Neural crest cell (in vitro differentiated cells): ENCODE data around the gene HSPA12A. TPM values are rescaled to one million over a fixed set of nuclear protein-coding genes. Genes with fewer than 3 reads are reported as not detected.

ENCODE experiments used
- DNase-seq: peaks from one replicate; pipeline ENCODE4 v3.0.0; 2021; ENCODE audit warnings: low read depth, mixed read lengths, low spot score
- H3K27ac Mint-ChIP-seq: one replicate; pipeline ENCODE4 v1.8.0; 2021; ENCODE audit warnings: mild to moderate bottlenecking, mixed read lengths; ENCODE audit not compliant: unreplicated experiment
- H3K27me3 Mint-ChIP-seq: 2 replicates; pipeline ENCODE4 v1.8.0; 2021; ENCODE audit warnings: low read depth, mild to moderate bottlenecking, mixed read lengths
- H3K36me3 Mint-ChIP-seq: 2 replicates; pipeline ENCODE4 v1.8.0; 2021; ENCODE audit warnings: low read depth, mild to moderate bottlenecking, mixed read lengths
- H3K4me1 Mint-ChIP-seq: 2 replicates; pipeline ENCODE4 v1.8.0; 2021; ENCODE audit warnings: mixed read lengths
- H3K4me3 Mint-ChIP-seq: one replicate; pipeline ENCODE4 v1.8.0; 2021; ENCODE audit warnings: mild to moderate bottlenecking, mixed read lengths
- H3K9me3 Mint-ChIP-seq: 2 replicates; pipeline ENCODE4 v1.8.0; 2021; ENCODE audit warnings: mixed read lengths
- total RNA-seq: library from RNA; stranded (reverse); gene quantifications from 2 replicates; pipeline ENCODE4 v1.2.1, GENCODE V29; 2021
- TF ChIP-seq, protein P1 (sequence below): fragments of 200-600 bp; sonication (generic); conservative IDR thresholded peaks from 2 replicates; pipeline ENCODE4 v1.5.0; 2021; ENCODE audit warnings: antibody characterized with exemption, mild to moderate bottlenecking

The HSPA12A gene
- total RNA-seq, 1 donor from 2014 or later = 7.4 TPM

DNA sequence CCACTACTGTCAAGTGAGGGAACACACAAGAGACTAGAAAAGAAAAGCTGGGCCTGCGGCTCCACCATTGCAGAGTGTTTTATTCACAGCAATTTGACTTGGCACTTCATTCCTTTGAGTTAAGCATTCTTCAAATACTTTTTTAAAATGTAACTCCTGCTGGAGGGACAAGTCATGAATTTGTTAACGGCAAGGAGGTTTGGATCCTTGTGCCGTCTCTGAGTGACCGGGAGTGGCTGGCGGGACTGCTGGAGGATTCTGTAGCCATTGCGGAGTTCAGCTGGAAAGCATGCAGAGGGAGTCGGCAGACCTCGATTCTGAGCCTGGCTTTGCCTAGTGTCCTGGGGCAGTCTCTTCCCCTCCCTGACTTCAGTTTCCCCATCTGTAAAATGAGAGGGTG lies 9.8 kb downstream of the HSPA12A start:
- H3K4me3 Mint-ChIP-seq = no peak overlapping the region
- H3K27me3 Mint-ChIP-seq = peaks cover 12% of the 10 kb centered on the region
- H3K4me1 Mint-ChIP-seq = no peaks in the 10 kb centered on the region
- H3K27ac Mint-ChIP-seq = no peak overlapping the region
- DNase-seq = no peak
- no peaks in the 10 kb centered on the region for H3K9me3 Mint-ChIP-seq
- TF ChIP-seq, protein P1, sequence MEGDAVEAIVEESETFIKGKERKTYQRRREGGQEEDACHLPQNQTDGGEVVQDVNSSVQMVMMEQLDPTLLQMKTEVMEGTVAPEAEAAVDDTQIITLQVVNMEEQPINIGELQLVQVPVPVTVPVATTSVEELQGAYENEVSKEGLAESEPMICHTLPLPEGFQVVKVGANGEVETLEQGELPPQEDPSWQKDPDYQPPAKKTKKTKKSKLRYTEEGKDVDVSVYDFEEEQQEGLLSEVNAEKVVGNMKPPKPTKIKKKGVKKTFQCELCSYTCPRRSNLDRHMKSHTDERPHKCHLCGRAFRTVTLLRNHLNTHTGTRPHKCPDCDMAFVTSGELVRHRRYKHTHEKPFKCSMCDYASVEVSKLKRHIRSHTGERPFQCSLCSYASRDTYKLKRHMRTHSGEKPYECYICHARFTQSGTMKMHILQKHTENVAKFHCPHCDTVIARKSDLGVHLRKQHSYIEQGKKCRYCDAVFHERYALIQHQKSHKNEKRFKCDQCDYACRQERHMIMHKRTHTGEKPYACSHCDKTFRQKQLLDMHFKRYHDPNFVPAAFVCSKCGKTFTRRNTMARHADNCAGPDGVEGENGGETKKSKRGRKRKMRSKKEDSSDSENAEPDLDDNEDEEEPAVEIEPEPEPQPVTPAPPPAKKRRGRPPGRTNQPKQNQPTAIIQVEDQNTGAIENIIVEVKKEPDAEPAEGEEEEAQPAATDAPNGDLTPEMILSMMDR = no peak
- H3K36me3 Mint-ChIP-seq = no peaks in the 10 kb centered on the region

GRCh38 chr10:116730464-116731260 lies 11.7 kb downstream of the HSPA12A start:
- Mint-ChIP-seq H3K36me3 (no peaks in the 10 kb centered on the region), H3K27ac (no peak overlapping the region), H3K4me1 (no peaks in the 10 kb centered on the region), H3K9me3 (no peaks in the 10 kb centered on the region), H3K4me3 (no peak overlapping the region), H3K27me3 (peaks cover 2% of the 10 kb centered on the region)
- TF ChIP-seq, protein P1 = no peak
- no peak for DNase-seq

- no peaks in the 10 kb centered on the region for H3K36me3 Mint-ChIP-seq
- H3K27ac Mint-ChIP-seq = no peak overlapping the region
- no peaks in the 10 kb centered on the region for H3K9me3 Mint-ChIP-seq
- no peak for DNase-seq
- no peaks in the 10 kb centered on the region for H3K27me3 Mint-ChIP-seq
- no peaks in the 10 kb centered on the region for H3K4me1 Mint-ChIP-seq
- TF ChIP-seq, protein P1 = no peak
- H3K4me3 Mint-ChIP-seq = no peak overlapping the region
Observed at GRCh38 chr10:116729243-116729642, 13.1 kb downstream of the HSPA12A start.

- no peak overlapping the region for H3K4me3 Mint-ChIP-seq
- H3K27ac Mint-ChIP-seq = no peak overlapping the region
- H3K4me1 Mint-ChIP-seq = no peaks in the 10 kb centered on the region
- DNase-seq = no peak
- no peaks in the 10 kb centered on the region for H3K36me3 Mint-ChIP-seq
- no peaks in the 10 kb centered on the region for H3K27me3 Mint-ChIP-seq
- TF ChIP-seq, protein P1 = no peak
- H3K9me3 Mint-ChIP-seq = no peaks in the 10 kb centered on the region
Observed at GRCh38 chr10:116728526-116729096, 13.8 kb downstream of the HSPA12A start.

DNA sequence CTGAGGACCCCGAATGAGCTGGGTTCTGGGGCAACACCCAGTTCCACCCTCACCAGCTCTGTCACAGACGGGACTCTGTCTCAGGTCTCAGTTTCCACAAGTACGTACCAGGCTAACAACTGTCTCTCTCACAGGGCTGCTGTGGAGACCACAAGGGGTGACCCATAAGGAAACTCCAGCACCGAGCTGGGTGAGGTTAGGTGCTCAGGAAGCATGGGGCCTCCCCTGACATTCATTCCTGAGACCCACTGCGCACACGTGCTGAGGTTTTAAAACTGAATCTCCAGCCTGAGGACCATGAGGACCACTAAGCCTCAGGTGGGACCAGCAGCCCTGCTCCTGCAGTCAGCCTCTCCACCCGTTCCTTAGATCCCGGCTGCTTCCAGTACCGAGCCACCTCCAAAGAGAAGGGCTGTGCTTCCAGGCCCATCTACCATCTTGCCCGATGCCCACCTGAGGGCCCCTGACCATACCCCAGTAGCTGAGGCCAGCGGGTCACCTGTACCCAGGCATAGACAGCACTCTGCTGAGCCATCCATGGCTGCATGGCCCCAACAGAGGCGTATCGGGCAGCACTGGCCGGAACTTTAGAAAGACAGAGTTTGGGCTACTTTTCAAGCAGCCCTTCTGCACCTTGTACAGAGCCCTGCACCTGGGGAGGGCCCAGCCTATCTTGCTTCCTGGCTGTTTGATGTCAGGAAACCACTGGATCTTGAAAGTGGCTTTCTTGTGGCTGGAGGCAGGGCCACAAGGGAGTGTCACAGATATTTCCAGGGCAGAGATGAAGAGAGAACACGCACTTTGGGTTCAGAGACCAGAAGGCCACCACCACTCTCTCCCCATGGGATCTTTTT lies 18.7 kb downstream of the HSPA12A start:
- Mint-ChIP-seq H3K9me3 (no peaks in the 10 kb centered on the region), H3K36me3 (no peaks in the 10 kb centered on the region), H3K27ac (no peak overlapping the region), H3K4me1 (peaks cover 19% of the 10 kb centered on the region), H3K4me3 (no peak overlapping the region), H3K27me3 (peaks cover 10% of the 10 kb centered on the region)
- TF ChIP-seq, protein P1 = no peak
- no peak for DNase-seq
